Adrenal gland (tissue), 12 donors: ENCODE data around the gene CEP192. TPM values are rescaled to one million over a fixed set of nuclear protein-coding genes. Genes with fewer than 3 reads are reported as not detected.
A peak's percentile ranks its signal among the peaks of the same experiment; 100 is the strongest.

Experiments
- DNase-seq, 7 donors: peaks; one replicate each; pipeline ENCODE4 v3.0.0-alpha.2; 2019 to 2020
- H3K27ac ChIP-seq, 5 donors: fragments of 200-600 bp; sonication (generic) in 4 of 5; 1 replicate in 3 of 5; 2 replicates in 2 of 5; pipeline versions ENCODE4 v1.5.1 to v1.8.0; 2016 to 2020; ENCODE audit warnings: mild to moderate bottlenecking in 1 of 5
- H3K27me3 ChIP-seq: fragments of 200-600 bp; 2 replicates; pipeline ENCODE4 v1.8.0; 2021
- H3K36me3 ChIP-seq, 2 donors: fragments of 200-600 bp; replicated peaks in 1 of 2; 1 replicate in 1 of 2; 2 replicates in 1 of 2; pipeline versions ENCODE4 v1.5.1 to v1.8.0; 2018 to 2022
- H3K4me1 ChIP-seq, 2 donors: fragments of 200-600 bp; replicated peaks in 1 of 2; 1 replicate in 1 of 2; 2 replicates in 1 of 2; pipeline versions ENCODE4 v1.5.1 to v1.8.0; 2018 to 2021
- H3K4me3 ChIP-seq, 4 donors: fragments of 200-600 bp; sonication (generic) in 3 of 4; one replicate each; pipeline ENCODE4 v1.5.1; 2016 to 2018
- H3K9me3 ChIP-seq, 3 donors: fragments of 200-600 bp; sonication (generic) in 1 of 3; replicated peaks in 1 of 3; 1 replicate in 2 of 3; 2 replicates in 1 of 3; pipeline versions ENCODE4 v1.5.1 to v1.8.0; 2016 to 2021
- POLR2A ChIP-seq, 2 donors: fragments of 450-650 bp; IDR thresholded peaks; one replicate each; pipeline ENCODE4 v1.6.1; 2017; ENCODE audit warnings: antibody characterized with exemption in 2 of 2, mild to moderate bottlenecking in 2 of 2, moderate library complexity in 1 of 2
- WGBS, 4 donors: extraction: QIAGEN DNeasy Blood & Tissue Kit in 2 of 4; methylation state at CpG; one replicate each; pipeline versions ENCODE4 v1.1.5 to v1.1.7; 2013 to 2017; 5-methylcytosine and 5-hydroxymethylcytosine counted together
- intact Hi-C, 2 donors: fragments of 100-400 bp; cut with DNase I; formaldehyde crosslinking; loops; one replicate each; pipeline versions ENCODE4 v1.14.1 to v1.15.0; 2022 to 2023
- polyA plus RNA-seq, 3 donors: library from polyadenylated mRNA; stranded (reverse); fragments of 200-250 nt in 2 of 3; fragments of 350-450 nt in 1 of 3; fragmentation: Illumina TruSeq in 1 of 3; extraction: RNeasy Lipid Tissue Mini Kit (QIAGEN cat#74804) in 1 of 3; gene quantifications; one replicate each; pipeline ENCODE4 v1.2.3, GENCODE V29; 2013 to 2014
- total RNA-seq, 9 donors: library from RNA; depleted of rRNA in 4 of 9; stranded (reverse); fragments of >200 nt in 4 of 9; fragments of 120-200 nt in 1 of 9; fragmentation: NEBNext Ultra II Directional in 1 of 9; extraction: Animal tissue kit (Norgen Biotek cat#: 25700) in 1 of 9; gene quantifications; one replicate each; pipeline versions ENCODE4 v1.1.0 to v1.2.4, GENCODE V29; 2013 to 2023
- TF ChIP-seq, protein P1 (sequence below), 6 experiments: fragments of 450-650 bp in 4 of 6; fragments of 200-600 bp in 2 of 6; sonication (generic) in 1 of 6; IDR thresholded peaks; 1 replicate in 5 of 6; 2 replicates in 1 of 6; pipeline versions ENCODE4 v1.5.1 to v1.8.0; 2016 to 2021; ENCODE audit warnings: antibody characterized with exemption in 6 of 6, mild to moderate bottlenecking in 2 of 6, moderate library complexity in 1 of 6
- donor health status: healthy with polysubstance abuse.
- donor health status: Bipolar disorder and iron deficiency.
- donor health status: DM: yes; HTN: yes; CAD: no.
- donor health status: DM: no; HTN: no; CAD: no.
- donor health status: DM: no; HTN: no; CAD: no.
- donor health status: DM: yes; HTN: yes; CAD: no.

Gene CEP192
- total and polyA plus RNA-seq, 12 donors = 7.5 to 36.8 (median 16.3) TPM

DNA sequence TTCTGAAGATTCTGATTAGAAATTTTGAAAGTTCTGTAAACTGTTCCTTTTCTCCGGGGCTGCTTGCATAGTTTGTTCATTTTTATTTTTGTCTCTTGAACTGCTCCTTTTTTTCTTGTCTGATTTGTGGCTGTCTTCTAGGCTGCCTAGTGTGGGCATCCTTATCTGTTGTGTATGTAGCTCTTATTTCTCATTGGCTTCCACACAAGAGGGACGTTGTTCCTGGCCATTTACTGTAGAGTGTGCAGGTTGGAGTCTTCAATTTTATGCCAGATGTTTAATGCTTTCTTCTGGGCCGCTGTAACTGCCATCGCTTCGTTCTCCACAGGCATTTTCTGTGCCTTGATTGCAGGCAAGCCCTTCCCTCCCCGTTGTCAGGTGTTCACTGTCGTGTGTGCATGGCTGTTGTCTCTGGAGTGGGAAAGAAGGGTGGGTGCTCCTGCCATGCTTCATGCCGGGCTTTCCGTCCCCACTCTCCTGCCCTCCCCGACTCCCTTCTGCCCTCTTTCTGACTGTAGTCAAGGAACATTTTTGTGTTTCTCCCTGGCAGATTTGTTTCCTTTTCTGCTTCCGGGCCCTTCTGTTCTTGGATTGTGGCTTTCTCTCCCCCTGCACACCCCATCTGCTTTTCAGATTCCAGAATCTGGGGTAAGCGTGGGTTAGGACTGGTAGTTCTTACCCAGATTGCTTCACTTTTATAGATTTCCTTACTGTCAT is 15.5 kb downstream of the CEP192 start:
- WGBS, 4 donors = 79 to 90% (median 82%) methylated on average over 12 of the region's 12 CpGs
- Histone ChIP-seq H3K36me3 (peaks cover 0 to 16% of the 10 kb centered on the region in 2 donors), H3K4me3 (no peak overlapping the region), H3K27ac (peak overlapping the region in 1 of 5 donors; percentile 16), H3K9me3 (no peaks in the 10 kb centered on the region), H3K4me1 (no peaks in the 10 kb centered on the region), H3K27me3 (no peaks in the 10 kb centered on the region)
- DNase-seq = no peak
- TF ChIP-seq, protein P1, sequence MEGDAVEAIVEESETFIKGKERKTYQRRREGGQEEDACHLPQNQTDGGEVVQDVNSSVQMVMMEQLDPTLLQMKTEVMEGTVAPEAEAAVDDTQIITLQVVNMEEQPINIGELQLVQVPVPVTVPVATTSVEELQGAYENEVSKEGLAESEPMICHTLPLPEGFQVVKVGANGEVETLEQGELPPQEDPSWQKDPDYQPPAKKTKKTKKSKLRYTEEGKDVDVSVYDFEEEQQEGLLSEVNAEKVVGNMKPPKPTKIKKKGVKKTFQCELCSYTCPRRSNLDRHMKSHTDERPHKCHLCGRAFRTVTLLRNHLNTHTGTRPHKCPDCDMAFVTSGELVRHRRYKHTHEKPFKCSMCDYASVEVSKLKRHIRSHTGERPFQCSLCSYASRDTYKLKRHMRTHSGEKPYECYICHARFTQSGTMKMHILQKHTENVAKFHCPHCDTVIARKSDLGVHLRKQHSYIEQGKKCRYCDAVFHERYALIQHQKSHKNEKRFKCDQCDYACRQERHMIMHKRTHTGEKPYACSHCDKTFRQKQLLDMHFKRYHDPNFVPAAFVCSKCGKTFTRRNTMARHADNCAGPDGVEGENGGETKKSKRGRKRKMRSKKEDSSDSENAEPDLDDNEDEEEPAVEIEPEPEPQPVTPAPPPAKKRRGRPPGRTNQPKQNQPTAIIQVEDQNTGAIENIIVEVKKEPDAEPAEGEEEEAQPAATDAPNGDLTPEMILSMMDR (IDR thresholded peaks at IDR 0.05) = no peak
- no peak for TF ChIP-seq POLR2A (IDR thresholded peaks at IDR 0.05)
- intact Hi-C loops = no loop called here

DNA sequence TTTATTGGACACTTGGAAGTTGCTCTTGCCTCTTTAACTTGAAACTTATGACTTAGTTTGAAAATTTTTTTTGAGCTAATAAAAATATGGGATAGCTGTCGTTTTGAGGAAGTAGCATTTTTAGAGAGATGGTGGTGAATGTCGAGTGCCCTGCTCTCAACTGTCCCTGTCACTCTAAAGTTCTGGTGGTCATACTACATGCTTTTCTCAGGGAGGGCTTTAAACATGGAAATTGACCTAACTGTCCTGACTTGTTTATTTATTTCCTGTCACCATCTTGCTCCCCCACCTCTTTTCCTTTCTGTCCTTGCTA is 16.0 kb downstream of the CEP192 start:
- no peaks in the 10 kb centered on the region for H3K9me3 ChIP-seq
- intact Hi-C loops = no loop called here
- no peaks in the 10 kb centered on the region for H3K4me1 ChIP-seq
- 39 to 72% (median 52%) methylated on average over 2 of the region's 2 CpGs for WGBS, 4 donors
- no peaks in the 10 kb centered on the region for H3K27me3 ChIP-seq
- H3K27ac ChIP-seq = no peak overlapping the region
- H3K4me3 ChIP-seq = no peak overlapping the region
- TF ChIP-seq POLR2A (IDR thresholded peaks at IDR 0.05) = no peak
- TF ChIP-seq, protein P1 (IDR thresholded peaks at IDR 0.05) = no peak
- peaks cover 0 to 16% of the 10 kb centered on the region in 2 donors for H3K36me3 ChIP-seq
- no peak for DNase-seq

DNA sequence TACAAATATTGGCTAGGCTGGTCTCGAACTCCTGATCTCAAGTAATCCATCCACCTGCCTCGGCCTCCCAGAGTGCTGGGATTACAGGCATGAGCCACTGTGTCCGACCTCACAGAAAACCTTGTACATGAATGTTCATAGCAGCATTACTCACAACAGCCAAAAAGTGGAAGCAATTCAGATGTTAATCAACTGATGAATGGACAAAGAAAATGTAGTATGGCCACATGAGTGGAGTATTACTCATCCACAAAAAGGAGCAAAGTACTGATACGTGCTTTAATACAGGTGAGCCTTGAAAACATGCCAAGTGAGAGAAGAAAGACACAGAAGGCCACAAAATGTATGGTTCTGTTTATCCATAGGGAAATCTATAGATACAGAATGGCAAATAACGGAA is 20.6 kb downstream of the CEP192 start:
- H3K36me3 ChIP-seq = peaks cover 0 to 42% of the 10 kb centered on the region in 2 donors
- WGBS, 4 donors = 93 to 96% (median 95%) methylated on average over 5 of the region's 5 CpGs
- H3K27ac ChIP-seq = no peak overlapping the region

DNA sequence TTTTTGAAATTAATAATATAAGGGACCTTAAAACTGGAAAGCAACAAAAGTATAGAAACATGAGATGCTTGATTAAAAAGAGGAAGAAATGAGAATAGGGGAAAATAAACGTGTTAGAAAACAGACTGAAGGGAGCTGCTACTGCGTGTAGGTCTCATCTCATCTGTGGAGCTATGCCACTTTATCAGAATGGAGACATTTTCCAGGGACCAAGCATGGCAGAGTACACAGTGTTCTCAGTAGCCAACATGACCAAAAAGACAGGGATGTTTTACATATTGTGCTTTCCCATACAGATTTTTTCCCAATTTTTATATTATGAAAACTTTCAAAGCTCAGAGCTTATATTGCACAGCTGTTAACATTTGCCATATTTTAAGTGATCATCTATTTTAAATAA is 23.1 kb downstream of the CEP192 start:
- Histone ChIP-seq H3K27ac (no peak overlapping the region), H3K4me3 (no peak overlapping the region), H3K4me1 (no peaks in the 10 kb centered on the region), H3K27me3 (no peaks in the 10 kb centered on the region), H3K9me3 (no peaks in the 10 kb centered on the region), H3K36me3 (peaks cover 0 to 41% of the 10 kb centered on the region in 2 donors)
- DNase-seq = no peak
- no peak for TF ChIP-seq POLR2A (IDR thresholded peaks at IDR 0.05)
- TF ChIP-seq, protein P1 (IDR thresholded peaks at IDR 0.05) = no peak
- intact Hi-C loops = no loop called here
- WGBS, 4 donors = 89 to 93% (median 91%) methylated on average over 2 of the region's 2 CpGs

More for the DNA sequence above, 20.6 kb downstream of the CEP192 start:
- H3K27me3 ChIP-seq = no peaks in the 10 kb centered on the region
- no peak for DNase-seq
- H3K4me1 ChIP-seq = no peaks in the 10 kb centered on the region
- H3K4me3 ChIP-seq = no peak overlapping the region
- TF ChIP-seq POLR2A (IDR thresholded peaks at IDR 0.05) = no peak
- TF ChIP-seq, protein P1 (IDR thresholded peaks at IDR 0.05) = no peak
- intact Hi-C loops = no loop called here
- H3K9me3 ChIP-seq = no peaks in the 10 kb centered on the region
